Trophoblast cell (in vitro differentiated cells and primary cell): ENCODE measurements around the gene ARSD.
"Not testable (repeated sequence)": the region's sequence is repeated elsewhere in the genome, so short reads cannot be mapped to it uniquely, and the experiment has no call there.

Source experiments
- DNase-seq, 2 donors: peaks; one replicate each; pipeline ENCODE4 v3.0.0-alpha.2; 2016
- H2AFZ ChIP-seq: 2 replicates; pipeline ENCODE4 v1.6.1; 2013; ENCODE audit warnings: low read length, moderate library complexity, mild to moderate bottlenecking; ENCODE audit not compliant: insufficient read depth, poor library complexity
- H2AK5ac ChIP-seq: 2 replicates; pipeline ENCODE4 v1.6.1; 2013; ENCODE audit warnings: mild to moderate bottlenecking, low read length
- H2BK120ac ChIP-seq: 2 replicates; pipeline ENCODE4 v1.6.1; 2013; ENCODE audit warnings: low read length, mild to moderate bottlenecking, moderate library complexity; ENCODE audit not compliant: insufficient read depth, poor library complexity
- H2BK12ac ChIP-seq: 2 replicates; pipeline ENCODE4 v1.6.1; 2013; ENCODE audit warnings: mild to moderate bottlenecking, low read length, moderate library complexity
- H2BK5ac ChIP-seq: 2 replicates; pipeline ENCODE4 v1.6.1; 2013; ENCODE audit warnings: low read length, low read depth, moderate library complexity, mild to moderate bottlenecking; ENCODE audit not compliant: poor library complexity
- H3K14ac ChIP-seq: 2 replicates; pipeline ENCODE4 v1.6.1; 2013; ENCODE audit warnings: mild to moderate bottlenecking, low read length
- H3K18ac ChIP-seq: 2 replicates; pipeline ENCODE4 v1.6.1; 2013; ENCODE audit warnings: mild to moderate bottlenecking, low read length
- H3K23ac ChIP-seq: 2 replicates; pipeline ENCODE4 v1.6.1; 2013; ENCODE audit warnings: low read length
- H3K27ac ChIP-seq: 2 replicates; pipeline ENCODE4 v1.5.1; 2013; ENCODE audit warnings: low read depth, mild to moderate bottlenecking, inconsistent platforms, low read length, moderate library complexity
- H3K27me3 ChIP-seq: 2 replicates; pipeline ENCODE4 v1.6.1; 2013; ENCODE audit warnings: inconsistent platforms, mild to moderate bottlenecking, low read length, moderate library complexity; ENCODE audit not compliant: insufficient read depth
- H3K36me3 ChIP-seq, 2 experiments: 1 replicate in 1 of 2; 2 replicates in 1 of 2; pipeline ENCODE4 v1.6.1; 2013; ENCODE audit warnings: low read length in 2 of 2, mild to moderate bottlenecking in 2 of 2, moderate library complexity in 1 of 2; ENCODE audit not compliant: insufficient read depth in 2 of 2, control insufficient read depth in 1 of 2
- H3K4ac ChIP-seq: 2 replicates; pipeline ENCODE4 v1.6.1; 2013; ENCODE audit warnings: low read depth, mild to moderate bottlenecking, low read length, moderate library complexity
- H3K4me1 ChIP-seq, 2 experiments: 1 replicate in 1 of 2; 2 replicates in 1 of 2; pipeline ENCODE4 v1.6.1; 2013; ENCODE audit warnings: low read length in 2 of 2, mild to moderate bottlenecking in 2 of 2, moderate library complexity in 1 of 2; ENCODE audit not compliant: insufficient read depth in 2 of 2, control insufficient read depth in 1 of 2
- H3K4me2 ChIP-seq: 2 replicates; pipeline ENCODE4 v1.6.1; 2013; ENCODE audit warnings: inconsistent platforms, mild to moderate bottlenecking, low read length, moderate library complexity
- H3K4me3 ChIP-seq: 2 replicates; pipeline ENCODE4 v1.5.1; 2013; ENCODE audit warnings: mild to moderate bottlenecking, low read depth, low read length, inconsistent platforms
- H3K79me1 ChIP-seq: one replicate; pipeline ENCODE4 v1.6.1; 2013; ENCODE audit warnings: low read length
- H3K79me2 ChIP-seq: 2 replicates; pipeline ENCODE4 v1.6.1; 2013; ENCODE audit warnings: low read length, mild to moderate bottlenecking; ENCODE audit not compliant: control insufficient read depth, insufficient read depth, poor library complexity
- H3K9ac ChIP-seq: 2 replicates; pipeline ENCODE4 v1.6.1; 2013; ENCODE audit warnings: mild to moderate bottlenecking, low read length
- H3K9me3 ChIP-seq: 2 replicates; pipeline ENCODE4 v1.6.1; 2013; ENCODE audit warnings: low read depth, mild to moderate bottlenecking, control low read depth, inconsistent platforms, low read length; ENCODE audit not compliant: insufficient read depth
- H4K12ac ChIP-seq: 2 replicates; pipeline ENCODE4 v1.6.1; 2013; ENCODE audit warnings: low read depth, mild to moderate bottlenecking, low read length, moderate library complexity
- H4K8ac ChIP-seq: 2 replicates; pipeline ENCODE4 v1.6.1; 2013; ENCODE audit warnings: low read depth, mild to moderate bottlenecking, low read length, moderate library complexity
- H4K91ac ChIP-seq: one replicate; pipeline ENCODE4 v1.6.1; 2013; ENCODE audit warnings: low read depth, mild to moderate bottlenecking, low read length, moderate library complexity
- WGBS: extraction: QIAGEN DNeasy Blood & Tissue Kit; methylation state at CpG from one replicate; pipeline ENCODE4 v1.1.7; 2013; ENCODE audit warnings: missing lambda C conversion rate; ENCODE audit not compliant: insufficient read length, insufficient coverage; ENCODE audit errors: extremely low coverage; 5-methylcytosine and 5-hydroxymethylcytosine counted together

The ARSD gene

DNA sequence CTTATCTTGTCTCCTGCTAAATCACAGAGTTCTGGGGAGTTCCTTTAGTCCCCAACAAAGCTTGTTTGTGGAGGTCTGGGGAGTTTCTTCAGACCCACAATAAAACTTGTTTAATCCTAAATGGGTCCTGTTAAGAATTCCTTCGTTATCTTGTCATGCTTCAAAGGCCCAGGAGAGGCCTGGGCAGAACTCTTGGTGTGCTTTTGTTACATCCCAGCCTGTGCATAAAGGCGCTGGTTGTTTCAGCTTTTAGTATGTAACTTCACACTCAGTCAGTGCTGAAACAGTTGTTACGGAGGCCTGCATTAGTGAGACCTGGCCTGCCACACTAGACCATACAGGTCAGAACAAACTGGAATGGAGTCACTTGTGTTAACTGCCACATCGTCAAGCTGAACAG is 2.9 kb downstream of the ARSD start:
- H3K9me3 ChIP-seq, H2AFZ ChIP-seq, H2AK5ac ChIP-seq, H3K23ac ChIP-seq, H3K9ac ChIP-seq, H2BK12ac ChIP-seq, H3K4me2 ChIP-seq, H3K4ac ChIP-seq, H3K18ac ChIP-seq, H4K12ac ChIP-seq, H3K79me2 ChIP-seq, H3K27ac ChIP-seq, H4K8ac ChIP-seq, H3K14ac ChIP-seq, H3K4me3 ChIP-seq, H3K27me3 ChIP-seq, H2BK5ac ChIP-seq, DNase-seq, H3K36me3 ChIP-seq, H2BK120ac ChIP-seq, H3K4me1 ChIP-seq, H4K91ac ChIP-seq: not testable (repeated sequence)
- H3K79me1 ChIP-seq, result peaks cover 14% of the 10 kb centered on the region
- WGBS, result no CpG with 5 or more reads among the region's 4 CpGs

DNA sequence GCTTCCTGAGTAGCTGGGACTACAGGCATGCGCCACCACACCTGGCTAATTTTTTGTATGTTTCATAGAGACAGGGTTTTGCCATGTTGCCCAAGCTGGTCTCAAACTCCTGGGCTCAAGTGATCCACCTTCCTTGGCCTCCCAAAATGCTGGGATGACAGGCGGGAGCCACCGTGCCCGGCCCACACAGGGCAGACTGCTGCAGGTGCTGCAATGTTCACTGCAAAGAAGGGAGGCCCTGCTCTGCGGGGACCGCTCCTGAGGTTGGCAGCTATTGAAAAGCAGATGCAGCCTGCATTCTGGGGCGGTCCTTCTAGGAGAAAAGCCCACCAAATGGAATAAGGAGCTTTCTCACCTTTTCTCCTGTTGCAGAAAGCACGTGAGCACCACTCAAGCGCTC is 5.0 kb downstream of the ARSD start:
- no peak overlapping the region for H2BK5ac ChIP-seq
- no CpG with 5 or more reads among the region's 9 CpGs for WGBS
- no peak overlapping the region for H2BK12ac ChIP-seq
- no peak for DNase-seq
- H3K9me3 ChIP-seq, result no peaks in the 10 kb centered on the region
- H3K4ac ChIP-seq, result no peak overlapping the region
- peaks cover 12% of the 10 kb centered on the region for H3K79me1 ChIP-seq
- peaks cover 6% of the 10 kb centered on the region for H3K79me2 ChIP-seq
- H3K36me3 ChIP-seq, result peaks cover 3 to 4% of the 10 kb centered on the region in 2 experiments
- H3K9ac ChIP-seq, result no peak overlapping the region
- H3K18ac ChIP-seq, result no peak overlapping the region
- no peak overlapping the region for H3K4me2 ChIP-seq
- no peak overlapping the region for H3K27ac ChIP-seq
- no peak overlapping the region for H4K12ac ChIP-seq
- no peak overlapping the region for H4K8ac ChIP-seq
- H2AK5ac ChIP-seq, result no peak overlapping the region
- no peak overlapping the region for H2BK120ac ChIP-seq
- no peak overlapping the region for H3K4me3 ChIP-seq
- no peaks in the 10 kb centered on the region for H3K27me3 ChIP-seq
- no peak overlapping the region for H4K91ac ChIP-seq
- no peaks in the 10 kb centered on the region for H3K4me1 ChIP-seq
- H3K23ac ChIP-seq, result no peak overlapping the region
- no peak overlapping the region for H3K14ac ChIP-seq
- no peak overlapping the region for H2AFZ ChIP-seq

DNA sequence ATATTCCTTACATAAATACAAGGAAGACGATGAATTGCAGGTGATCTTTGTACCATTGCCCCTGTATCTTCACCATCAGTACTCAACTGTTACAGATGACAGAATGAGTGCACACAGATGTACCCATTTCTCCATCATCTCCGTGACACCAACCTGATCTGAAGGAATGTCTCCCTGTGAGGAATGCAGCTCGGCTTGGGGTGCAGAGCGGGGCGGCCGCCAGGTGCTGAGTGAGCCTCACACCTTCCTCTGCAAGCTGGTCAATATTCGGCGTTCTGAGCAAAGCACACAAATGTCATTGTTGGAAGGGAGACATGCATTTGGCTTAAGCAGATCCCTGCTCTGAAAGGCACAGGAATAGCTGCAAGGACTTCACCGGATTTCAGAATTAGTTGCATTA is 7.4 kb downstream of the ARSD start:
- no peak overlapping the region for H3K23ac ChIP-seq
- H3K27ac ChIP-seq, result no peak overlapping the region
- H3K27me3 ChIP-seq, result no peaks in the 10 kb centered on the region
- H3K9me3 ChIP-seq, result no peaks in the 10 kb centered on the region
- H3K4me1 ChIP-seq, result no peaks in the 10 kb centered on the region
- no peak overlapping the region for H2AK5ac ChIP-seq
- no peak overlapping the region for H3K18ac ChIP-seq
- H3K79me2 ChIP-seq, result no peaks in the 10 kb centered on the region
- H3K36me3 ChIP-seq, result peaks cover 4 to 8% of the 10 kb centered on the region in 2 experiments
- no CpG with 5 or more reads among the region's 9 CpGs for WGBS
- H3K79me1 ChIP-seq, result no peaks in the 10 kb centered on the region
- H3K9ac ChIP-seq, result no peak overlapping the region
- H4K91ac ChIP-seq, result no peak overlapping the region
- no peak for DNase-seq
- no peak overlapping the region for H2BK120ac ChIP-seq
- H4K12ac ChIP-seq, result no peak overlapping the region
- H2BK5ac ChIP-seq, result no peak overlapping the region
- no peak overlapping the region for H2AFZ ChIP-seq
- H3K4me2 ChIP-seq, result no peak overlapping the region
- H3K14ac ChIP-seq, result no peak overlapping the region
- H2BK12ac ChIP-seq, result no peak overlapping the region
- H3K4me3 ChIP-seq, result no peak overlapping the region
- H3K4ac ChIP-seq, result no peak overlapping the region
- no peak overlapping the region for H4K8ac ChIP-seq

DNA sequence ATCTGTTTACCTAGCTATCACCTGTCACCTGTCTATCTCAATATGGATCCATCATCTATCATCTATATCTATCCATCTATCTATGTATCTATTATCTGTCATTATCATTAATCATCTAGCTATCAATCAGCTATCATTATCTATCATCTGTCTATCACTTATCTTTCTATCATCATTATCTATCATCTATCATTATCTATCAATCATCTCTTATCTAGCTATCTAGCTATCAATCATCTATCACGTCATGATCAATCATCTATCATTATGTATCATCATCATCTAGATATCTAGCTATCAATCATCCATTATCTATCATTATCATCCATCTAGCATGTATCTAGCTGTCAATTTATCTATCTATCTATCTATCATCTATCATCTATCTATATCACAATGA is 7.9 kb downstream of the ARSD start:
- no peak overlapping the region for H2AK5ac ChIP-seq
- no peaks in the 10 kb centered on the region for H3K79me1 ChIP-seq
- no peak overlapping the region for H3K14ac ChIP-seq
- H3K4me3 ChIP-seq, result no peak overlapping the region
- H3K4me1 ChIP-seq, result no peaks in the 10 kb centered on the region
- H3K27ac ChIP-seq, result no peak overlapping the region
- H2AFZ ChIP-seq, result no peak overlapping the region
- no peak overlapping the region for H3K18ac ChIP-seq
- no peaks in the 10 kb centered on the region for H3K79me2 ChIP-seq
- H3K27me3 ChIP-seq, result no peaks in the 10 kb centered on the region
- H3K23ac ChIP-seq, result no peak overlapping the region
- no CpG with 5 or more reads among the region's 1 CpG for WGBS
- H4K12ac ChIP-seq, result no peak overlapping the region
- no peak overlapping the region for H4K91ac ChIP-seq
- no peak for DNase-seq
- H3K36me3 ChIP-seq, result peaks cover 4 to 8% of the 10 kb centered on the region in 2 experiments
- no peak overlapping the region for H3K4ac ChIP-seq
- H2BK12ac ChIP-seq, result no peak overlapping the region
- no peak overlapping the region for H3K4me2 ChIP-seq
- H4K8ac ChIP-seq, result no peak overlapping the region
- no peak overlapping the region for H3K9ac ChIP-seq
- no peak overlapping the region for H2BK5ac ChIP-seq
- no peaks in the 10 kb centered on the region for H3K9me3 ChIP-seq
- H2BK120ac ChIP-seq, result no peak overlapping the region
